Sigmoid colon (tissue), 7 donors: ENCODE results near the gene EPB41L3. TPM values are rescaled to one million over a fixed set of nuclear protein-coding genes. Genes with fewer than 3 reads are reported as not detected.

Experiments used
- DNase-seq: peaks from one replicate; pipeline ENCODE4 v3.0.0-alpha.2; 2019
- H3K27ac ChIP-seq, 4 donors: fragments of 200-600 bp; sonication (generic); one replicate each; pipeline ENCODE4 v1.5.1; 2016 to 2019; ENCODE audit warnings: mild to moderate bottlenecking in 1 of 4
- H3K27me3 ChIP-seq, 3 donors: fragments of 200-600 bp; sonication (generic); one replicate each; pipeline ENCODE4 v1.5.1; 2019; ENCODE audit warnings: mild to moderate bottlenecking in 1 of 3
- H3K36me3 ChIP-seq, 4 donors: fragments of 200-600 bp; sonication (generic); one replicate each; pipeline ENCODE4 v1.5.1; 2016 to 2019
- H3K4me1 ChIP-seq, 4 donors: fragments of 200-600 bp; sonication (generic); one replicate each; pipeline ENCODE4 v1.5.1; 2017 to 2019
- H3K4me3 ChIP-seq, 4 donors: fragments of 200-600 bp; sonication (generic); one replicate each; pipeline ENCODE4 v1.5.1; 2017 to 2019; ENCODE audit warnings: mild to moderate bottlenecking in 2 of 4, moderate library complexity in 1 of 4
- H3K9me3 ChIP-seq, 4 donors: fragments of 200-600 bp in 3 of 4; sonication (generic) in 3 of 4; one replicate each; pipeline versions ENCODE4 v1.5.1 to v1.6.1; 2013 to 2019
- EP300 ChIP-seq, 4 donors: sonication (generic); formaldehyde crosslinking; IDR thresholded peaks; one replicate each; pipeline ENCODE4 v1.6.1; 2017; ENCODE audit warnings: antibody characterized with exemption in 4 of 4
- POLR2A ChIP-seq, 2 donors: fragments of 450-650 bp; IDR thresholded peaks; one replicate each; pipeline ENCODE4 v1.6.1; 2016; ENCODE audit warnings: antibody characterized with exemption in 2 of 2, mild to moderate bottlenecking in 2 of 2, moderate library complexity in 2 of 2
- POLR2AphosphoS5 ChIP-seq, 4 donors: sonication (generic); formaldehyde crosslinking; IDR thresholded peaks; one replicate each; pipeline ENCODE4 v1.6.1; 2017; ENCODE audit warnings: antibody characterized with exemption in 4 of 4
- WGBS, 2 donors: extraction: QIAGEN DNeasy Blood & Tissue Kit; methylation state at CpG; one replicate each; pipeline ENCODE4 v1.1.7; 2013; 5-methylcytosine and 5-hydroxymethylcytosine counted together
- intact Hi-C: fragments of 100-400 bp; cut with DNase I; formaldehyde crosslinking; loops from one replicate; pipeline ENCODE4 v1.15.1; 2023
- polyA plus RNA-seq, 3 donors: library from polyadenylated mRNA; stranded (reverse); fragments of 200-250 nt; gene quantifications; one replicate each; pipeline ENCODE4 v1.2.3, GENCODE V29; 2013
- total RNA-seq, 4 donors: library from RNA; depleted of rRNA; stranded (reverse); fragments of >200 nt; gene quantifications; one replicate each; pipeline ENCODE4 v1.1.0, GENCODE V29; 2016
- TF ChIP-seq, protein P1 (sequence below), 4 experiments: fragments of 450-650 bp in 3 of 4; fragments of 200-600 bp in 1 of 4; IDR thresholded peaks; one replicate each; pipeline ENCODE4 v1.5.1; 2016 to 2019; ENCODE audit warnings: antibody characterized with exemption in 4 of 4, mild to moderate bottlenecking in 3 of 4, moderate library complexity in 2 of 4
- donor health status: healthy with polysubstance abuse.
- donor health status: Bipolar disorder and iron deficiency.
- donor health status: healthy.

The EPB41L3 gene
- total and polyA plus RNA-seq, 7 donors = 26.1 to 156 (median 78.8) TPM

DNA sequence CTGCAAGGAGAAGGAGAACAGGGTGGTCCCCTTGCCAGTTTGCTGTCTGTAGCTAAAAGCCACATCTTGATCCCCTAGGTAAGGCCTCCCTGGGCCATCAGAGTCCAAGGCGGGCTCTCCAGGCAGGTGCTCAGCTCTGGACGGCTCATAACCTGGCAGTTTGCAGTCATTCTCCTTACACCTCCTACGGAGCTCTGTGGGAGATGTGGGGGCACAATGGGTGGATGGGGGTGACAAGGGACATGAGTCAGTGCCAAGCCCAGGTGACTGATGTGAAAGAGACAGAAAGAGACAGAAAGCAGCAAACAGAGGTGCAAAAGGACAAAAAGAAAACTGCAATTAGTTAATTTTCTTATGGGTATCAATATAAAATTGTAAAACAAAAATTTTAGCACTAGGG lies 127.7 kb downstream of the EPB41L3 start:
- no peak for DNase-seq
- Histone ChIP-seq H3K4me3 (no peak overlapping the region), H3K27ac (no peak overlapping the region), H3K9me3 (no peaks in the 10 kb centered on the region), H3K27me3 (no peaks in the 10 kb centered on the region), H3K4me1 (no peaks in the 10 kb centered on the region), H3K36me3 (peaks cover 0 to 69% (median 3%) of the 10 kb centered on the region in 4 donors)
- intact Hi-C loops = no loop called here
- TF ChIP-seq POLR2A (IDR thresholded peaks at IDR 0.05) (no peak), POLR2AphosphoS5 (IDR thresholded peaks at IDR 0.05) (no peak), EP300 (IDR thresholded peaks at IDR 0.05) (no peak)
- TF ChIP-seq, protein P1, sequence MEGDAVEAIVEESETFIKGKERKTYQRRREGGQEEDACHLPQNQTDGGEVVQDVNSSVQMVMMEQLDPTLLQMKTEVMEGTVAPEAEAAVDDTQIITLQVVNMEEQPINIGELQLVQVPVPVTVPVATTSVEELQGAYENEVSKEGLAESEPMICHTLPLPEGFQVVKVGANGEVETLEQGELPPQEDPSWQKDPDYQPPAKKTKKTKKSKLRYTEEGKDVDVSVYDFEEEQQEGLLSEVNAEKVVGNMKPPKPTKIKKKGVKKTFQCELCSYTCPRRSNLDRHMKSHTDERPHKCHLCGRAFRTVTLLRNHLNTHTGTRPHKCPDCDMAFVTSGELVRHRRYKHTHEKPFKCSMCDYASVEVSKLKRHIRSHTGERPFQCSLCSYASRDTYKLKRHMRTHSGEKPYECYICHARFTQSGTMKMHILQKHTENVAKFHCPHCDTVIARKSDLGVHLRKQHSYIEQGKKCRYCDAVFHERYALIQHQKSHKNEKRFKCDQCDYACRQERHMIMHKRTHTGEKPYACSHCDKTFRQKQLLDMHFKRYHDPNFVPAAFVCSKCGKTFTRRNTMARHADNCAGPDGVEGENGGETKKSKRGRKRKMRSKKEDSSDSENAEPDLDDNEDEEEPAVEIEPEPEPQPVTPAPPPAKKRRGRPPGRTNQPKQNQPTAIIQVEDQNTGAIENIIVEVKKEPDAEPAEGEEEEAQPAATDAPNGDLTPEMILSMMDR (IDR thresholded peaks at IDR 0.05) = no peak
- 94% methylated on average over 3 of the region's 3 CpGs for WGBS, 2 donors

DNA sequence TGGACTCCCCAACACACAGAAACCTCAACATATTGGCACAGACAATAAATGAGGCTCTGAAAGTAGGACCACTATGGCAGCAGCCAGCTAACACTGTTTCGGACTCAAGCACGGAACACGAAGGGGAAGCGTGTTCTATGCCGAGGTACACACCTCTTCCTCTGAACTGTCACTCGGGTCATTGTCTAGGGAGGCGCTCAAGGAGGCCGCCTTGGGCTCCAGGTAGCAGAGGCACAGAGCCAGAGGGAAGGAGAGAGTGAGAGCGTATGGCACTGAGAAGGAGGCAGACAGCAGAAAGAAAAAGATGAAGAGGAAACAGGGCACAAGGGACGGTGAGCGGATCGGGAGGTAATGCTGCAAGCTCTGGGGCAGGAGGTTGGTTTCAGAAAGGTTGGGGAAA lies 128.1 kb downstream of the EPB41L3 start:
- Histone ChIP-seq H3K36me3 (peaks cover 0 to 66% (median 3%) of the 10 kb centered on the region in 4 donors), H3K27me3 (no peaks in the 10 kb centered on the region), H3K9me3 (no peaks in the 10 kb centered on the region), H3K27ac (no peak overlapping the region), H3K4me1 (no peaks in the 10 kb centered on the region), H3K4me3 (no peak overlapping the region)
- WGBS, 2 donors = 96 to 98% methylated on average over 12 of the region's 12 CpGs
- intact Hi-C loops = no loop called here
- TF ChIP-seq POLR2AphosphoS5 (IDR thresholded peaks at IDR 0.05) = no peak
- no peak for TF ChIP-seq POLR2A (IDR thresholded peaks at IDR 0.05)
- TF ChIP-seq, protein P1 (IDR thresholded peaks at IDR 0.05) = no peak
- TF ChIP-seq EP300 (IDR thresholded peaks at IDR 0.05) = no peak
- no peak for DNase-seq

DNA sequence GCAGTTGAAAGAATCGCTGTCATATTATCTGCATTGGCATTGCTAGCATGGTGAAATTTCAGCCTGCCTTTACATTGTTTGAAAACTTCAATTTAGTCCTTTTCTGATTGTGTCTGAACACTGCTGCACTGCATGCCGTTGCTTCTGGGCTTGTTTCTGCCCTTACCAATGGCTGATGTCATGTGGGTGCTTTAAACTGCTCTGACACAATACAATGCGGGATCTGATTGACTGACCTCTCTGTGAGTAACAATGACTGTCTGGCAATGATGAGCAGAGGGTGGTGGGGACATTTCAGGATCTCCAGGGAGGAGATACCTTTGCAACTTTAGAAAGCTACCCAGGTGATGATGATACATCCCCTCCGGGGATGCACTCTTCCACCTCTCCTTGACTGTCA lies 128.8 kb downstream of the EPB41L3 start:
- Histone ChIP-seq H3K36me3 (peaks cover 0 to 68% (median 3%) of the 10 kb centered on the region in 4 donors), H3K9me3 (no peaks in the 10 kb centered on the region), H3K27ac (no peak overlapping the region), H3K4me3 (no peak overlapping the region), H3K4me1 (no peaks in the 10 kb centered on the region), H3K27me3 (no peaks in the 10 kb centered on the region)
- DNase-seq = no peak
- TF ChIP-seq EP300 (IDR thresholded peaks at IDR 0.05) (no peak), POLR2AphosphoS5 (IDR thresholded peaks at IDR 0.05) (no peak), POLR2A (IDR thresholded peaks at IDR 0.05) (no peak)
- TF ChIP-seq, protein P1 (IDR thresholded peaks at IDR 0.05) = no peak
- intact Hi-C loops = no loop called here
- 90 to 93% methylated on average over 4 of the region's 4 CpGs for WGBS, 2 donors

DNA sequence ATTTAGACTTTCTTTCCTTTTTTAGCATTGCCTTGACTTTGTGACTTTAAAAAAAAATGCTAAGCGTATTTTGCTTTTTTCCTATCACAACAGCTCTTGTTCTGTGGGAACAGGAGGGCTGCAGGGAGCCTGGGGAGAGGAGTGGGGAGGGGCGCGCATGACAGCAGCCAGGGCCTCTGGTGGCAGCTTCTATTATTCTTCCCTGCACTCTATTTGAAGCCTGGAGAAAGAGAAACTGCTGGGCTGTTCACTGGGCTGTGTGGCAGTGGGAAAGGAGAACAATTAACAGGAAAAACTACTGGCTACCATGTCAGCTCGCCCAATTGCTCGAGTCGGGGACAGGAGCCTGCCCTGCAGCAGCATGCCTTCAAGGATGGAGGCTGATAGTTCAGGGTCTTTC lies 129.3 kb downstream of the EPB41L3 start:
- no peak overlapping the region for H3K4me3 ChIP-seq
- 75 to 95% methylated on average over 6 of the region's 6 CpGs for WGBS, 2 donors
- DNase-seq = no peak
- H3K9me3 ChIP-seq = no peaks in the 10 kb centered on the region
- TF ChIP-seq EP300 (IDR thresholded peaks at IDR 0.05) (no peak), POLR2AphosphoS5 (IDR thresholded peaks at IDR 0.05) (no peak)
- TF ChIP-seq, protein P1 (IDR thresholded peaks at IDR 0.05) = no peak
- intact Hi-C loops = no loop called here
- H3K36me3 ChIP-seq = peaks cover 0 to 66% (median 3%) of the 10 kb centered on the region in 4 donors
- no peak overlapping the region for H3K27ac ChIP-seq
- no peaks in the 10 kb centered on the region for H3K27me3 ChIP-seq
- H3K4me1 ChIP-seq = no peaks in the 10 kb centered on the region

GRCh38 chr18:5413447-5413846 lies 130.3 kb downstream of the EPB41L3 start:
- DNase-seq = no peak
- intact Hi-C loops = no loop called here
- 81 to 83% methylated on average over 2 of the region's 2 CpGs for WGBS, 2 donors
- peaks cover 0 to 56% (median 2%) of the 10 kb centered on the region in 4 donors for H3K36me3 ChIP-seq
- TF ChIP-seq POLR2A (IDR thresholded peaks at IDR 0.05) (no peak), EP300 (IDR thresholded peaks at IDR 0.05) (no peak), POLR2AphosphoS5 (IDR thresholded peaks at IDR 0.05) (no peak)
- TF ChIP-seq, protein P1 (IDR thresholded peaks at IDR 0.05) = no peak
- no peaks in the 10 kb centered on the region for H3K4me1 ChIP-seq
- H3K27ac ChIP-seq = no peak overlapping the region
- no peak overlapping the region for H3K4me3 ChIP-seq
- H3K9me3 ChIP-seq = no peaks in the 10 kb centered on the region
- H3K27me3 ChIP-seq = no peaks in the 10 kb centered on the region
